Neural cell (in vitro differentiated cells): ENCODE data around the gene SLAMF7. TPM values are rescaled to one million over a fixed set of nuclear protein-coding genes. Genes with fewer than 3 reads are reported as not detected.
"Not testable (repeated sequence)": the region's sequence is repeated elsewhere in the genome, so short reads cannot be mapped to it uniquely, and the experiment has no call there.

Experiments
- H2AFZ ChIP-seq: fragments of 200-600, 300-800 bp; sonication (generic), shearing (Covaris generic); 2 replicates; pipeline ENCODE4 v1.6.0; 2014; ENCODE audit warnings: low read depth, mild to moderate bottlenecking, antibody characterized with exemption, low read length, moderate library complexity
- H3F3A ChIP-seq: fragments of 200-600 bp; shearing (Covaris generic); 2 replicates; pipeline ENCODE4 v1.6.1; 2016; ENCODE audit warnings: mild to moderate bottlenecking, moderate library complexity, mixed read lengths, antibody characterized with exemption, low read length; ENCODE audit not compliant: insufficient read depth, poor library complexity, severe bottlenecking
- H3K27ac ChIP-seq: fragments of 200-600, 300-800 bp; sonication (generic), shearing (Covaris generic); 2 replicates; pipeline ENCODE4 v1.5.1; 2014; ENCODE audit warnings: mild to moderate bottlenecking, low read length, moderate library complexity
- H3K27me3 ChIP-seq: fragments of 300-800, 200-600 bp; sonication (generic), shearing (Covaris generic); 2 replicates; pipeline ENCODE4 v1.6.0; 2014; ENCODE audit warnings: mild to moderate bottlenecking, low read depth, low read length, moderate library complexity; ENCODE audit not compliant: insufficient read depth
- H3K36me3 ChIP-seq: fragments of 300-800, 200-600 bp; sonication (generic), shearing (Covaris generic); 2 replicates; pipeline ENCODE4 v1.5.1; 2014; ENCODE audit warnings: mild to moderate bottlenecking, antibody characterized with exemption, low read length, moderate library complexity; ENCODE audit not compliant: insufficient read depth
- H3K4me2 ChIP-seq: fragments of 300-800, 200-600 bp; sonication (generic), shearing (Covaris generic); 2 replicates; pipeline ENCODE4 v1.6.0; 2014; ENCODE audit warnings: mild to moderate bottlenecking, low read length
- H3K4me3 ChIP-seq: fragments of 300-800, 200-600 bp; sonication (generic), shearing (Covaris generic); 2 replicates; pipeline ENCODE4 v1.5.1; 2014; ENCODE audit warnings: mild to moderate bottlenecking, low read length, moderate library complexity
- H3K79me2 ChIP-seq: fragments of 200-600 bp; shearing (Covaris generic); replicated peaks from 2 replicates; pipeline ENCODE4 v1.6.0; 2014; ENCODE audit warnings: mild to moderate bottlenecking, low read length, moderate library complexity; ENCODE audit not compliant: insufficient read depth
- H3K9ac ChIP-seq: fragments of 300-800, 200-600 bp; sonication (generic), shearing (Covaris generic); 2 replicates; pipeline ENCODE4 v1.6.1; 2016; ENCODE audit warnings: mild to moderate bottlenecking, low read length, mixed read lengths
- H3K9me2 ChIP-seq: fragments of 200-600 bp; shearing (Covaris generic); 2 replicates; pipeline ENCODE4 v1.6.1; 2016; ENCODE audit warnings: mild to moderate bottlenecking, low read length, mixed read lengths; ENCODE audit not compliant: insufficient read depth
- H3K9me3 ChIP-seq: fragments of 200-600, 300-800 bp; sonication (generic), shearing (Covaris generic); 2 replicates; pipeline ENCODE4 v1.6.1; 2016; ENCODE audit warnings: mild to moderate bottlenecking, mixed run types, low read length, moderate library complexity, mixed read lengths
- H4K20me1 ChIP-seq: fragments of 200-600 bp; shearing (Covaris generic); 2 replicates; pipeline ENCODE4 v1.6.1; 2016; ENCODE audit warnings: mild to moderate bottlenecking, mixed run types; ENCODE audit not compliant: insufficient read depth
- EP300 ChIP-seq: fragments of 450-650 bp; conservative IDR thresholded peaks from 2 replicates; pipeline ENCODE4 v1.6.1; 2014; ENCODE audit warnings: antibody characterized with exemption, mild to moderate bottlenecking, moderate library complexity; ENCODE audit not compliant: poor library complexity, severe bottlenecking
- EZH2 ChIP-seq: fragments of 200-600, 300-800 bp; shearing (Covaris generic), sonication (generic); IDR thresholded peaks from 2 replicates; pipeline ENCODE4 v1.6.1; 2014; ENCODE audit warnings: antibody characterized with exemption, low read length, borderline replicate concordance, mild to moderate bottlenecking; ENCODE audit not compliant: insufficient read depth, poor library complexity, severe bottlenecking
- MXI1 ChIP-seq: fragments of 450-650 bp; conservative IDR thresholded peaks from 2 replicates; pipeline ENCODE4 v1.6.1; 2014; ENCODE audit warnings: antibody characterized with exemption, mild to moderate bottlenecking; ENCODE audit not compliant: poor library complexity, severe bottlenecking
- POLR2AphosphoS5 ChIP-seq: IDR thresholded peaks from 2 replicates; pipeline ENCODE4 v1.6.1; 2012
- RAD21 ChIP-seq: fragments of 450-650 bp; conservative IDR thresholded peaks from 2 replicates; pipeline ENCODE4 v1.6.1; 2014; ENCODE audit warnings: antibody characterized with exemption, mild to moderate bottlenecking, moderate library complexity
- SMC3 ChIP-seq: fragments of 450-650 bp; conservative IDR thresholded peaks from 2 replicates; pipeline ENCODE4 v1.6.1; 2014; ENCODE audit warnings: antibody characterized with exemption, mild to moderate bottlenecking, moderate library complexity; ENCODE audit not compliant: poor library complexity
- TAF1 ChIP-seq: IDR thresholded peaks from 2 replicates; pipeline ENCODE4 v1.6.1; 2012; ENCODE audit warnings: low read depth
- polyA plus RNA-seq: library from polyadenylated mRNA; depleted of rRNA; stranded (reverse); fragments of >200 nt; gene quantifications from 2 replicates; pipeline ENCODE4 v1.2.3, GENCODE V29; 2014
- TF ChIP-seq, protein P1 (sequence below): fragments of 450-650 bp; IDR thresholded peaks from 2 replicates; pipeline ENCODE4 v1.5.1; 2014; ENCODE audit warnings: antibody characterized with exemption, mild to moderate bottlenecking, moderate library complexity; ENCODE audit not compliant: poor library complexity, severe bottlenecking
- TF ChIP-seq, protein P2 (sequence below): IDR thresholded peaks from 2 replicates; pipeline ENCODE4 v1.6.1; 2012; ENCODE audit warnings: borderline replicate concordance

The SLAMF7 gene
- polyA plus RNA-seq, 1 donor from 2014 or later, result not detected

GRCh38 chr1:160781914-160782689, 43.1 kb downstream of the SLAMF7 start:
- H3K4me2 ChIP-seq, result no peak overlapping the region
- H3K9me3 ChIP-seq, result no peaks in the 10 kb centered on the region
- no peak overlapping the region for H3K9ac ChIP-seq
- no peaks in the 10 kb centered on the region for H3K79me2 ChIP-seq
- H3K4me3 ChIP-seq, result no peak overlapping the region
- no peaks in the 10 kb centered on the region for H3K9me2 ChIP-seq
- H4K20me1 ChIP-seq, result no peaks in the 10 kb centered on the region
- no peak overlapping the region for H3K27ac ChIP-seq
- H3F3A ChIP-seq, result no peaks in the 10 kb centered on the region
- no peak for TF ChIP-seq MXI1
- TF ChIP-seq, protein P1, sequence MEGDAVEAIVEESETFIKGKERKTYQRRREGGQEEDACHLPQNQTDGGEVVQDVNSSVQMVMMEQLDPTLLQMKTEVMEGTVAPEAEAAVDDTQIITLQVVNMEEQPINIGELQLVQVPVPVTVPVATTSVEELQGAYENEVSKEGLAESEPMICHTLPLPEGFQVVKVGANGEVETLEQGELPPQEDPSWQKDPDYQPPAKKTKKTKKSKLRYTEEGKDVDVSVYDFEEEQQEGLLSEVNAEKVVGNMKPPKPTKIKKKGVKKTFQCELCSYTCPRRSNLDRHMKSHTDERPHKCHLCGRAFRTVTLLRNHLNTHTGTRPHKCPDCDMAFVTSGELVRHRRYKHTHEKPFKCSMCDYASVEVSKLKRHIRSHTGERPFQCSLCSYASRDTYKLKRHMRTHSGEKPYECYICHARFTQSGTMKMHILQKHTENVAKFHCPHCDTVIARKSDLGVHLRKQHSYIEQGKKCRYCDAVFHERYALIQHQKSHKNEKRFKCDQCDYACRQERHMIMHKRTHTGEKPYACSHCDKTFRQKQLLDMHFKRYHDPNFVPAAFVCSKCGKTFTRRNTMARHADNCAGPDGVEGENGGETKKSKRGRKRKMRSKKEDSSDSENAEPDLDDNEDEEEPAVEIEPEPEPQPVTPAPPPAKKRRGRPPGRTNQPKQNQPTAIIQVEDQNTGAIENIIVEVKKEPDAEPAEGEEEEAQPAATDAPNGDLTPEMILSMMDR, result no peak
- TF ChIP-seq, protein P2, sequence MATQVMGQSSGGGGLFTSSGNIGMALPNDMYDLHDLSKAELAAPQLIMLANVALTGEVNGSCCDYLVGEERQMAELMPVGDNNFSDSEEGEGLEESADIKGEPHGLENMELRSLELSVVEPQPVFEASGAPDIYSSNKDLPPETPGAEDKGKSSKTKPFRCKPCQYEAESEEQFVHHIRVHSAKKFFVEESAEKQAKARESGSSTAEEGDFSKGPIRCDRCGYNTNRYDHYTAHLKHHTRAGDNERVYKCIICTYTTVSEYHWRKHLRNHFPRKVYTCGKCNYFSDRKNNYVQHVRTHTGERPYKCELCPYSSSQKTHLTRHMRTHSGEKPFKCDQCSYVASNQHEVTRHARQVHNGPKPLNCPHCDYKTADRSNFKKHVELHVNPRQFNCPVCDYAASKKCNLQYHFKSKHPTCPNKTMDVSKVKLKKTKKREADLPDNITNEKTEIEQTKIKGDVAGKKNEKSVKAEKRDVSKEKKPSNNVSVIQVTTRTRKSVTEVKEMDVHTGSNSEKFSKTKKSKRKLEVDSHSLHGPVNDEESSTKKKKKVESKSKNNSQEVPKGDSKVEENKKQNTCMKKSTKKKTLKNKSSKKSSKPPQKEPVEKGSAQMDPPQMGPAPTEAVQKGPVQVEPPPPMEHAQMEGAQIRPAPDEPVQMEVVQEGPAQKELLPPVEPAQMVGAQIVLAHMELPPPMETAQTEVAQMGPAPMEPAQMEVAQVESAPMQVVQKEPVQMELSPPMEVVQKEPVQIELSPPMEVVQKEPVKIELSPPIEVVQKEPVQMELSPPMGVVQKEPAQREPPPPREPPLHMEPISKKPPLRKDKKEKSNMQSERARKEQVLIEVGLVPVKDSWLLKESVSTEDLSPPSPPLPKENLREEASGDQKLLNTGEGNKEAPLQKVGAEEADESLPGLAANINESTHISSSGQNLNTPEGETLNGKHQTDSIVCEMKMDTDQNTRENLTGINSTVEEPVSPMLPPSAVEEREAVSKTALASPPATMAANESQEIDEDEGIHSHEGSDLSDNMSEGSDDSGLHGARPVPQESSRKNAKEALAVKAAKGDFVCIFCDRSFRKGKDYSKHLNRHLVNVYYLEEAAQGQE, result no peak
- TF ChIP-seq TAF1, result no peak
- no peak for TF ChIP-seq EZH2
- no peak for TF ChIP-seq POLR2AphosphoS5
- no peak for TF ChIP-seq EP300
- TF ChIP-seq RAD21, result no peak
- no peak for TF ChIP-seq SMC3
- no peaks in the 10 kb centered on the region for H3K27me3 ChIP-seq
- no peaks in the 10 kb centered on the region for H3K36me3 ChIP-seq
- H2AFZ ChIP-seq, result no peak overlapping the region

DNA sequence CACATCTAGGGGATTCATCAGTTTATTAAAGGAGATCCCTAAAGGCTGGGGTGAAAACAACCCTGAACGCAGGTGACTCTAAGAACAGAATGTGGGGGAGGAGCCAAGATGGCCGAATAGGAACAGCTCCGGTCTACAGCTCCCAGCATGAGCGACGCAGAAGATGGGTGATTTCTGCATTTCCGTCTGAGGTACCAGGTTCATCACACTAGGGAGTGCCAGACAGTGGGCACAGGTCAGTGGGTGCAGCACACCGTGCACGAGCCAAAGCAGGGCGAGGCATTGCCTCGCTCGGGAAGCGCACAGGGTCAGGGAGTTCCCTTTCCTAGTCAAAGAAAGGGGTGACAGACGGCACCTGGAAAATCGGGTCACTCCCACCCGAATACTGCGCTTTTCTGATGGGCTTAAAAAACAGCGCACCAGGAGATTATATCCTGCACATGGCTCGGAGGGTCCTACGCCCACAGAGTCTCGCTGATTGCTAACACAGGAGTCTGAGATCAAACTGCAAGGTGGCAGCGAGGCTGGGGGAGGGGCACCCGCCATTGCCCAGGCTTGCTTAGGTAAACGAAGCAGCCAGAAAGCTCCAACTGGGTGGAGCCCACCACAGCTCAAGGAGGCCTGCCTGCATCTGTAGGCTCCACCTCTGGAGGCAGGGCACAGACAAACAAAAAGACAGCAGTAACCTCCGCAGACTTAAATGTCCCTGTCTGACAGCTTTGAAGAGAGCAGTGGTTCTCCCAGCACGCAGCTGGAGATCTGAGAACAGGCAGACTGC, 44.1 kb downstream of the SLAMF7 start:
- not testable (repeated sequence) for H3K79me2 ChIP-seq, H3K9me3 ChIP-seq, H3F3A ChIP-seq, H4K20me1 ChIP-seq, H3K27me3 ChIP-seq, H3K36me3 ChIP-seq, H3K27ac ChIP-seq, H3K9me2 ChIP-seq, H3K9ac ChIP-seq, H3K4me3 ChIP-seq, H3K4me2 ChIP-seq, H2AFZ ChIP-seq
